IMR-90 (cell line): ENCODE results near the gene PDGFC. TPM values are rescaled to one million over a fixed set of nuclear protein-coding genes. Genes with fewer than 3 reads are reported as not detected.

Experiments
- ATAC-seq: fragments of 200-7000 bp; cut with Tn5 transposase; 2 replicates; pipeline ENCODE4 v1.9.1; 2020; ENCODE audit warnings: low read depth, mild to moderate bottlenecking, moderate library complexity
- BruUV-seq: library from RNA; stranded (reverse); fragments of 400-500 nt; replicated peaks from 2 replicates; lab custom pipeline; 2021; lab: Mats Ljungman, UMichigan
- CTCF ChIA-PET: fragments of 300-600 bp; formaldehyde crosslinking; extraction: SDS; loops from one replicate; lab custom pipeline; 2021; ENCODE audit warnings: antibody characterized with exemption; lab: Yijun Ruan, JAX
- POLR2A ChIA-PET: fragments of 300-600 bp; sonication (Branson Sonifier 250); formaldehyde crosslinking; loops from one replicate; lab custom pipeline; 2022; ENCODE audit warnings: antibody characterized with exemption; ENCODE audit not compliant: unreplicated experiment; lab: Charles Lee
- DNase-seq: peaks from one replicate; pipeline ENCODE4 v3.0.0; 2013
- H2AFZ ChIP-seq: replicated peaks from 2 replicates; pipeline ENCODE3; 2013; ENCODE audit warnings: low read length, mild to moderate bottlenecking; ENCODE audit not compliant: poor library complexity
- H2AK5ac ChIP-seq: 2 replicates; pipeline ENCODE4 v1.6.1; 2013; ENCODE audit warnings: low read depth, low read length, inconsistent platforms
- H2AK9ac ChIP-seq: replicated peaks from 2 replicates; pipeline ENCODE3; 2013; ENCODE audit warnings: mild to moderate bottlenecking, low read depth, low read length, moderate library complexity; ENCODE audit not compliant: poor library complexity
- H2BK120ac ChIP-seq: 2 replicates; pipeline ENCODE4 v1.6.1; 2013; ENCODE audit warnings: low read depth, low read length, inconsistent platforms
- H2BK15ac ChIP-seq: 3 replicates; pipeline ENCODE4 v1.6.1; 2013; ENCODE audit warnings: low read depth, low read length, inconsistent platforms
- H2BK20ac ChIP-seq: 2 replicates; pipeline ENCODE4 v1.6.1; 2013; ENCODE audit warnings: low read depth, mild to moderate bottlenecking, inconsistent platforms, low read length, moderate library complexity
- H2BK5ac ChIP-seq: 2 replicates; pipeline ENCODE4 v1.6.1; 2013; ENCODE audit warnings: mild to moderate bottlenecking, low read depth, low read length, inconsistent platforms; ENCODE audit not compliant: poor library complexity, severe bottlenecking
- H3K14ac ChIP-seq: replicated peaks from 2 replicates; pipeline ENCODE4 v1.6.1; 2013; ENCODE audit warnings: low read depth, low read length, inconsistent platforms
- H3K18ac ChIP-seq: 2 replicates; pipeline ENCODE4 v1.6.1; 2013; ENCODE audit warnings: low read depth, low read length, control low read depth
- H3K23ac ChIP-seq: 2 replicates; pipeline ENCODE4 v1.6.1; 2013; ENCODE audit warnings: low read depth, low read length, inconsistent platforms
- H3K27ac ChIP-seq: 2 replicates; pipeline ENCODE4 v1.5.1; 2013; ENCODE audit warnings: mild to moderate bottlenecking, control low read depth, low read length; ENCODE audit not compliant: insufficient read depth
- H3K27me3 ChIP-seq: 2 replicates; pipeline ENCODE4 v1.6.1; 2013; ENCODE audit warnings: low read length; ENCODE audit not compliant: control insufficient read depth, insufficient read depth
- H3K36me3 ChIP-seq: 2 replicates; pipeline ENCODE4 v1.6.1; 2013; ENCODE audit warnings: low read length, mixed read lengths; ENCODE audit not compliant: control insufficient read depth, insufficient read depth
- H3K4ac ChIP-seq: 2 replicates; pipeline ENCODE4 v1.6.1; 2013; ENCODE audit warnings: low read depth, low read length, inconsistent platforms
- H3K4me1 ChIP-seq: 2 replicates; pipeline ENCODE4 v1.6.1; 2013; ENCODE audit warnings: low read length, mixed read lengths; ENCODE audit not compliant: control insufficient read depth, insufficient read depth
- H3K4me2 ChIP-seq: 2 replicates; pipeline ENCODE4 v1.6.1; 2013; ENCODE audit warnings: low read depth, mild to moderate bottlenecking, control low read depth, low read length, moderate library complexity
- H3K4me3 ChIP-seq: 2 replicates; pipeline ENCODE4 v1.5.1; 2013; ENCODE audit warnings: low read depth, mild to moderate bottlenecking, control low read depth, low read length, moderate library complexity; ENCODE audit not compliant: insufficient read depth
- H3K56ac ChIP-seq: 2 replicates; pipeline ENCODE4 v1.6.1; 2013; ENCODE audit warnings: low read length, inconsistent platforms; ENCODE audit not compliant: insufficient read depth; ENCODE audit errors: extremely low read depth
- H3K79me1 ChIP-seq, 2 experiments: 2 replicates each; pipeline ENCODE4 v1.6.1; 2013; ENCODE audit warnings: low read length in 2 of 2, inconsistent platforms in 1 of 2, low read depth in 1 of 2
- H3K9ac ChIP-seq: 2 replicates; pipeline ENCODE4 v1.6.1; 2013; ENCODE audit warnings: low read depth, low read length, control low read depth
- H3K9me1 ChIP-seq: 2 replicates; pipeline ENCODE4 v1.6.1; 2013; ENCODE audit warnings: low read length, inconsistent platforms; ENCODE audit not compliant: insufficient read depth
- H3K9me3 ChIP-seq: 2 replicates; pipeline ENCODE4 v1.6.1; 2013; ENCODE audit warnings: low read length; ENCODE audit not compliant: control insufficient read depth, insufficient read depth
- H4K20me1 ChIP-seq: 2 replicates; pipeline ENCODE4 v1.6.1; 2013; ENCODE audit warnings: low read length, inconsistent platforms; ENCODE audit not compliant: insufficient read depth
- H4K5ac ChIP-seq: 2 replicates; pipeline ENCODE4 v1.6.1; 2013; ENCODE audit warnings: mild to moderate bottlenecking, low read depth, low read length, control low read depth
- H4K8ac ChIP-seq, 2 experiments: 2 replicates each; pipeline ENCODE4 v1.6.1; 2013; ENCODE audit warnings: low read depth in 2 of 2, low read length in 2 of 2, control low read depth in 1 of 2, inconsistent platforms in 1 of 2
- H4K91ac ChIP-seq: 2 replicates; pipeline ENCODE4 v1.6.1; 2013; ENCODE audit warnings: low read depth, low read length, inconsistent platforms; ENCODE audit not compliant: insufficient read depth
- MAFK ChIP-seq: IDR thresholded peaks from 2 replicates; pipeline ENCODE4 v1.6.1; 2012; ENCODE audit warnings: low read depth, low read length, improper control_type of control experiment
- NFE2L2 ChIP-seq: fragments of 150-350 bp; IDR thresholded peaks from 2 replicates; pipeline ENCODE4 v1.6.1; 2016; ENCODE audit warnings: low read depth, mild to moderate bottlenecking, low read length
- RFX5 ChIP-seq: IDR thresholded peaks from 2 replicates; pipeline ENCODE4 v1.8.0; 2012; ENCODE audit warnings: low read depth, mild to moderate bottlenecking, low read length, moderate library complexity
- WGBS, 2 experiments: methylation state at CpG; one replicate each; pipeline versions ENCODE4 v1.1.5 to v1.1.7; 2013; ENCODE audit warnings: missing lambda C conversion rate in 2 of 2; ENCODE audit not compliant: insufficient read length in 1 of 2; ENCODE audit errors: extremely low coverage in 2 of 2; 5-methylcytosine and 5-hydroxymethylcytosine counted together
- dilution Hi-C: fragments of 300-500 bp; cut with HindIII; formaldehyde crosslinking; loops from one replicate; pipeline ENCODE4 v1.14.3; 2018; ENCODE audit warnings: low sequenced_read_pairs; ENCODE audit not compliant: unreplicated experiment
- in situ Hi-C: fragments of 300-500 bp; cut with MboI; formaldehyde crosslinking; loops from 3 replicates; pipeline ENCODE4 v1.14.3; 2019; ENCODE audit warnings: low sequenced_read_pairs, inconsistent platforms, mixed read lengths
- intact Hi-C: fragments of 100-400 bp; cut with micrococcal nuclease; formaldehyde crosslinking; loops from 2 replicates; pipeline ENCODE4 v1.10.0; 2022
- polyA plus RNA-seq, 3 experiments: library from polyadenylated mRNA; depleted of rRNA; stranded (reverse); fragments of >200 nt; gene quantifications; 2 replicates each; pipeline ENCODE4 v1.2.3, GENCODE V29; 2012; ENCODE audit warnings: low replicate concordance in 1 of 3
- total RNA-seq: library from RNA; depleted of rRNA; stranded (reverse); fragments of >200 nt; gene quantifications from 2 replicates; pipeline ENCODE4 v1.2.3, GENCODE V29; 2012
- TF ChIP-seq, protein P1 (sequence below): conservative IDR thresholded peaks from 2 replicates; pipeline ENCODE4 v1.5.1; 2012; ENCODE audit warnings: mild to moderate bottlenecking, low read depth, low read length, improper control_type of control experiment

PDGFC gene
- total and polyA plus RNA-seq, 2 of the 4 experiments (the other 2 are of a cell fraction): 19.8 to 90.7 TPM

GRCh38 chr4:157018920-157019490 lies 47.4 kb upstream of the PDGFC start:
- no peak overlapping the region for H2BK120ac ChIP-seq
- H3K79me1 ChIP-seq: no peaks in the 10 kb centered on the region
- DNase-seq: no peak
- no peak overlapping the region for H3K27ac ChIP-seq
- no peaks in the 10 kb centered on the region for H3K27me3 ChIP-seq
- no peak for ATAC-seq
- H3K9ac ChIP-seq: no peak overlapping the region
- H4K91ac ChIP-seq: no peak overlapping the region
- dilution Hi-C loops: no loop called here
- no TSS peak for BruUV-seq
- TF ChIP-seq, protein P1, sequence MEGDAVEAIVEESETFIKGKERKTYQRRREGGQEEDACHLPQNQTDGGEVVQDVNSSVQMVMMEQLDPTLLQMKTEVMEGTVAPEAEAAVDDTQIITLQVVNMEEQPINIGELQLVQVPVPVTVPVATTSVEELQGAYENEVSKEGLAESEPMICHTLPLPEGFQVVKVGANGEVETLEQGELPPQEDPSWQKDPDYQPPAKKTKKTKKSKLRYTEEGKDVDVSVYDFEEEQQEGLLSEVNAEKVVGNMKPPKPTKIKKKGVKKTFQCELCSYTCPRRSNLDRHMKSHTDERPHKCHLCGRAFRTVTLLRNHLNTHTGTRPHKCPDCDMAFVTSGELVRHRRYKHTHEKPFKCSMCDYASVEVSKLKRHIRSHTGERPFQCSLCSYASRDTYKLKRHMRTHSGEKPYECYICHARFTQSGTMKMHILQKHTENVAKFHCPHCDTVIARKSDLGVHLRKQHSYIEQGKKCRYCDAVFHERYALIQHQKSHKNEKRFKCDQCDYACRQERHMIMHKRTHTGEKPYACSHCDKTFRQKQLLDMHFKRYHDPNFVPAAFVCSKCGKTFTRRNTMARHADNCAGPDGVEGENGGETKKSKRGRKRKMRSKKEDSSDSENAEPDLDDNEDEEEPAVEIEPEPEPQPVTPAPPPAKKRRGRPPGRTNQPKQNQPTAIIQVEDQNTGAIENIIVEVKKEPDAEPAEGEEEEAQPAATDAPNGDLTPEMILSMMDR: no peak
- TF ChIP-seq RFX5: no peak
- no peak for TF ChIP-seq MAFK
- no peak for TF ChIP-seq NFE2L2
- H2BK15ac ChIP-seq: no peak overlapping the region
- intact Hi-C loops: no loop called here
- no peak overlapping the region for H3K4me3 ChIP-seq
- no peak overlapping the region for H3K18ac ChIP-seq
- H3K4me2 ChIP-seq: no peak overlapping the region
- H3K36me3 ChIP-seq: no peaks in the 10 kb centered on the region
- no peak overlapping the region for H2AK9ac ChIP-seq
- H3K9me1 ChIP-seq: no peaks in the 10 kb centered on the region
- H2AK5ac ChIP-seq: no peak overlapping the region
- peaks cover 3% of the 10 kb centered on the region for H3K4me1 ChIP-seq
- no peak overlapping the region for H2BK20ac ChIP-seq
- no peak overlapping the region for H3K23ac ChIP-seq
- no peak overlapping the region for H3K56ac ChIP-seq
- H4K5ac ChIP-seq: no peak overlapping the region
- POLR2A ChIA-PET: no interaction called here
- in situ Hi-C loops: no loop called here
- no peaks in the 10 kb centered on the region for H4K20me1 ChIP-seq
- H3K9me3 ChIP-seq: no peaks in the 10 kb centered on the region
- H3K14ac ChIP-seq: no peak overlapping the region
- no peak overlapping the region for H2BK5ac ChIP-seq
- WGBS, 2 experiments: no CpG with 5 or more reads among the region's 3 CpGs
- no peak overlapping the region for H3K4ac ChIP-seq
- no peak overlapping the region for H2AFZ ChIP-seq
- no peak overlapping the region for H4K8ac ChIP-seq
- CTCF ChIA-PET: interaction anchor here (1.0 kb wide), 1 partner anchor 21 kb away, joined by 3 read pairs; no protein-coding TSS in a partner anchor
